GM13976 (cell line): ENCODE data around the gene SLC25A22.

Experiments used
- DNase-seq: peaks from one replicate; pipeline ENCODE4 v3.0.0; 2012; ENCODE audit warnings: low spot score
- CTCF ChIP-seq: IDR thresholded peaks from 2 replicates; pipeline ENCODE4 v1.5.1; 2012; ENCODE audit warnings: borderline replicate concordance, mild to moderate bottlenecking; ENCODE audit not compliant: insufficient read depth; ENCODE audit errors: extremely low read depth, missing control alignments, control extremely low read depth
- in situ Hi-C: fragments of 300-500 bp; cut with MboI; formaldehyde crosslinking; loops from one replicate; pipeline ENCODE4 v1.12.0; 2022; ENCODE audit warnings: low sequenced_read_pairs, mixed read lengths, inconsistent platforms; ENCODE audit not compliant: unreplicated experiment

Gene SLC25A22

GRCh38 chr11:797296-798092 is 587 bp downstream of the SLC25A22 start:
- in situ Hi-C loops = no loop called here
- TF ChIP-seq CTCF = no peak
- peak; percentile 89 for DNase-seq

- TF ChIP-seq CTCF = no peak
- DNase-seq = no peak
- in situ Hi-C loops = no loop called here
These were observed 1.4 kb downstream of the SLC25A22 start for GRCh38 chr11:796565-797295.

GRCh38 chr11:795634-796564 is 2.2 kb downstream of the SLC25A22 start:
- in situ Hi-C loops = no loop called here
- DNase-seq = peak; percentile 94
- no peak for TF ChIP-seq CTCF

- in situ Hi-C loops = no loop called here
- TF ChIP-seq CTCF = no peak
- no peak for DNase-seq
These were observed 3.1 kb downstream of the SLC25A22 start for GRCh38 chr11:794766-795633.

GRCh38 chr11:794013-794765 is 3.9 kb downstream of the SLC25A22 start:
- TF ChIP-seq CTCF = no peak
- no peak for DNase-seq
- in situ Hi-C loops = no loop called here
